CD4-positive, alpha-beta T cell treated with Interferon gamma for 1 hour (primary cell): ENCODE results near the gene PPM1K.

ENCODE experiments used
- DNase-seq: peaks from one replicate; pipeline ENCODE4 v3.0.0-alpha.2; 2020

The PPM1K gene

DNA sequence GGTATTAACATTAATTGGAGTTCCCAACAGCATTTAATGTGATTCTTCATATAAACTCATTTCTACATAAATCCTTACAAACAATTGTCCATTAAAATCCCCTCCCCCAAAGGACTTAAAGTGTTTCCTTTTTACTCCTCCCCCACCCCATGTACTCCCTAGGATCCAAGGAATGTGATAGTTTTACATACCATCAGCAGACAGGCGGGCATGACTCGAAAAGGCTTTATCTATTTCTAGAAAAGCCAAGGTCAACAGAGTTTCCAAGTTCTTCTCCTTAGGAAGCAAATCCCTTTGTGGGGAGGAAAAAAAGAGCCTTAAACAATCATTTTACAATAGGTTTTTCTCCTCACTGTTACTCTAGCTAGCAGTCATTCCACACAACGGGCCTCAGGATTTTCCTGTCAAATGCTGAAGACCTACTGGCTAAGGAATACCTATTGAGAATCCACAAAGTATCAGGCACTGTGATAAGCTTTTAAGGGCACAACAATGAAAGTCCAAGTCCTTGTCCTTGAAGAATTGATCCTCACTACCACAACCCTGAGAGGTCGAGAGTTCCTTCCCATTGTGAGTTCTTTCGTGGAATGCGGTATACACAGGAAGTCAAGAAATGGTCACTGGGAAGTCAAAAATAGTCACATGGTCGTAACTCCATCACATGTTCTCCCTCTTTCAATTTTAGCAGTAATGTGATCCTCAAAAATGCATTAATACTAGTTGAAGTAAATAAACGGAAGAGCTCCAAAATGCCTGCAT lies 7.2 kb downstream of the PPM1K start:
- DNase-seq, result no peak

DNA sequence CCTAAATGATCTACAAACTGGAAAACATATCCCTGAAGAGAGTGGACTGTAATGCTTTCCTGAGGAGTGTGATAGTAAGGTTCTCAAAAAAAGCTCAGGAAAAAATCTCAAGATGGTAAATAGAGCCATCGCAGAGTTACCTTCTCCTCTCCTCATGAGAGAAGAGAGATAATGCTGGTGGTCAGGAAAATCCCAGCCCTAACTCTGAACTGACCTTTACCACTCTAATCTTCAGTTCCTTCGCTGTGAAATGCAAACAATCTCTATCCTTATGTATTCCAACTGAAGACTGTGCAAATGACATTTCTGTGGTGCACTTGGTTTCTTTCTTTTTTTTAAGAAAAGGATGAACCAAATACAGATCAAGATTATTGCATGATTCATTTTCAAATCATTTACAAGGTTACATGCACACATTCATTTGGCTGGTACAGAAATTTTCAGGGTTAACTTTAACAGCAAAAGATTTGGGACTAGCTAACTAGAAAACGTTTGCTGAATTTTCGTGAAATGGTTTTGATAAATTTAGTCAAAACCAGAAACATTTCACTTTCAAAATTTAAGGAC lies 8.3 kb downstream of the PPM1K start:
- DNase-seq, result no peak

DNA sequence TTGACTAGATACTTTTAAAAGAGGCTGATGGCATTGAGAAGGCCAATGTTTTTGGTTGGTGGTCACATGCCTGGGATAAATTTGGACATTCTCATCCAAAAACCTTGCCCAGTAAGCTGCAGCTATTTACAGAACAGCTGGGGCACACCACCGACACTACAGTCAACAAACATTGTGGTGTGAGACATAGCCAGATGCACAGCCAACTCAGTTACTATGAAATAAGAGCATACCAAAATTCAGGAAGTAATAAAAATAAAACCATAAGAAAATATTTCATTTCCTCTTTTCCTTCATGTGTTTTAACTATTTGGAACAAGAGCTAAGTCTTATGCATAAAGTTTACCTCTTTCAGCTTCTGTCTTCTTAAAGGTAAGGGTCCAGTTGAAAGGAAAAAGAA lies 8.8 kb downstream of the PPM1K start:
- DNase-seq, result no peak

DNA sequence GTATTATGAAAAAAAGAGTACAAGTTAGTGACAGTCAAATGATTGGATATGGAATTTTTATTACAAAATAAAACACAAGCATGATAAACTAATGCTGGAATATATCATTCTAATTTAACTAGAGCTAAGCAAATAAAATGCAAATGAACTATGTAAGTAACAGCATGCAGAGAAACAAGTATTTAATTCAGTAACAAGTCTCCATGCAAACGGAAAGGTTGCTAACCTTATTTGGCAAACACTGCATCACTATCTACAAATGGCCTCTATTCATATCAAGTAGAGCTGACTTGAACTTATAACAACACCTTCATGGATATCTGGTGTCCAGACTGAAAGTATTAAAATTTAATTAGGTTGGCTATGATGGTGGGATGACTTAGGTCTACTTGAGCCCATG lies 15.4 kb downstream of the PPM1K start:
- DNase-seq, result no peak

DNA sequence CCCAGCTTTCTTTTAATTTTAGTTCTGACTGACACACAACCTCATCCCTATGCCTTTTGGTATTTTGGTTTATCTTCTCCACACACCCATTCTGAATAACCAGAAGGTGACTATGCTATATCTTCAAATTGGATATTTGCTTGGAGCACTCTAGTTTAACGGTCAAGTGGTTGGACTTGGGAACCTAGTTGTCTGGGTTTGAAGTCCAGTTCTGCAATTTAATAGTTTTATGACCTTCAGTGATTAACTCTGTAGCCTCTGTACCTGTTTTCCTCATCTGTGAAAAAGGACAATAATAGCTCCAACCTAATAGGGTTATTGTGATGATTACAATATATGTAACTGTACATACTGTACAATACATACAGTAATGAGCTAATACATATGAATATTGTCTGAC lies 20.0 kb downstream of the PPM1K start:
- no peak for DNase-seq

DNA sequence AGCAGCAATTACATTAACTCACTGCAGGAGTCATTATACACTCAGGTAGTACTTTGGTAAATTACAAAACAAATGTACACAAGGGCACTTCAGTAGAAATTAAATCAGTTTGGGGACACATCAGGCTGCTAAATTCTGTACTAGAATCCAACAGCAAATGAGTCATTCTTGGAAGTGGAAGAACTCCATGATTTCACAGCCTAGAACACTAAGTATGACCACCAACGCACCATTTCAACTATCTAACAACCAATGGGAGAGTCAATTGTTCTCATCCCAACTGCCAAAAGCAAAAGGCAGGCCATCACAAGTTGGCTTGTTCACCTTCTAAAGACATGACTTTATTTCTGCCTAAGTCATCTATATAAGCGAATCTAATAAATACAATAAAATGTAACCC lies 26.6 kb downstream of the PPM1K start:
- DNase-seq, result no peak

DNA sequence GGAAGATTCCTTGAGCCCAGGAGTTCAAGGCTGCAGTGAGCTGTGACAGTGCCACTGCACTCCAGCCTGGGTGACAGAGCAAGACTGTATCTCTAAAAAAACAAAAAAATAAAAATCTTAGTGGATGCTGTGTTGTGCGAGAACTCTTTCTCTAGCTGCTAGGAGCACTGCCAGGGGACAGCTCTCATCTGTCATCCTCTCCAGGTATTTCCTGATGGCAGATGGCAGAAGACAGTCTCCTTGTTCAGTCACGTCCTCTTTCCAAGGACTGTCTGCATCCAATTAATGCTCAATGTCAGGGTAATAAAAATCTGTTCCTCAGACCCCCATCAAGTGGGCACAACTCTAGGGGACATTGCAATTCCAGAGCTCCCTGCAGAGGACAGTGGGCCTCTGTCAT lies 29.2 kb downstream of the PPM1K start:
- DNase-seq, result no peak

DNA sequence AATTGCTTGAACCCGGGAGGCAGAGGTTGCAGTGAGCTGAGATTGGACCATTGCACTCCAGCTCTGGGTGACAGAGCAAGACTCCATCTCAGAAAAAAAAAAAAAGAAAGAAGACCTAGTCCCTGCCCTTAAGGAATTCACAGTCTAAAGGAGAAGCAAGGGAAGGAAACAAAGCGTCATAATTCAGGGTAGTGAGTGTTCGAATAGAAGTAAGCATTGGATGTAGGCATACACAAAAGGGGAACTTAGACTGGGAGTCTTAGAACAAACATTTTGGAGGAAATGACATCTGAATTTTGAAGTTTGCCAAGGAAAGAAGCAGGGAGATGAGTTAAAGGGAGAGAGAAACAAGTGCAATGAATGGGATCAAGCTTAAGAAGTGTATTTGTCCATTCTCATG lies 32.4 kb downstream of the PPM1K start:
- DNase-seq, result no peak

DNA sequence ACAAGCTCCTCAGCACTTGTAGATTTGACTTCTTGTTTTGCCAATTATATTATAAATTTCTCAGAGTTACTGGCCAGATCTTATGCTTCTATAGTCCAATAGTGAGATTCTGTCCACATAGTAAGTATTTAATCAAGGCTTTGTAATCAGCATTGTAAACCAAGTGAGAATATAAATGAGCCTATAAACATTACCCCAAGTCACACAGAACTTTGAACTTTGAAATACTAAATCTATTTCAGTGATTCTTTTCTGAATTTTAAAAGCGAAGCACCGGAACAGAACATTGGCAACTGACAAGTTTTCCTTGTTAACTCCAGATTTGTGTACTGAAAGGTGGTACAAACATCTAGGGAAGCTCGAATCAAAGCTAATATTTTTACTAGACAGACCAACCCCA lies 37.2 kb downstream of the PPM1K start:
- DNase-seq, result no peak

DNA sequence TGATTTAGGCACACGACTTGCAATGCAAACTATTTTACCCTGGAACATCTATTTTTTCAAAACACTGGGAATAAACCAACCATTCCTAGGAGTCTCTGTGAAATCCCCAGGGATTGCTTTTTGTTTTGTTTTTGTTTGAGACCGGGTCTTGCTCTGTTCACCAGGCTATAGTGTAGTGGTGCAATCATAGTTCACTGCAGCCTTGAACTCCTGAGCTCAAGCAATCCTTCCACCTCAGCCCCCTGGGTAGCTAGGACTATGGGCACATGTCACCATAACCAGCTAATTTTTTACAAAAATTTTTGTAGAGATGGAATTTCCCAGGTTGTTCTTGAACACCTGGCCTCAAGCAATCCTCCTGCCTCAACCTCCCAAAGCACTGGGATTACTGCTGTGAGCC lies 37.8 kb downstream of the PPM1K start:
- DNase-seq, result no peak

DNA sequence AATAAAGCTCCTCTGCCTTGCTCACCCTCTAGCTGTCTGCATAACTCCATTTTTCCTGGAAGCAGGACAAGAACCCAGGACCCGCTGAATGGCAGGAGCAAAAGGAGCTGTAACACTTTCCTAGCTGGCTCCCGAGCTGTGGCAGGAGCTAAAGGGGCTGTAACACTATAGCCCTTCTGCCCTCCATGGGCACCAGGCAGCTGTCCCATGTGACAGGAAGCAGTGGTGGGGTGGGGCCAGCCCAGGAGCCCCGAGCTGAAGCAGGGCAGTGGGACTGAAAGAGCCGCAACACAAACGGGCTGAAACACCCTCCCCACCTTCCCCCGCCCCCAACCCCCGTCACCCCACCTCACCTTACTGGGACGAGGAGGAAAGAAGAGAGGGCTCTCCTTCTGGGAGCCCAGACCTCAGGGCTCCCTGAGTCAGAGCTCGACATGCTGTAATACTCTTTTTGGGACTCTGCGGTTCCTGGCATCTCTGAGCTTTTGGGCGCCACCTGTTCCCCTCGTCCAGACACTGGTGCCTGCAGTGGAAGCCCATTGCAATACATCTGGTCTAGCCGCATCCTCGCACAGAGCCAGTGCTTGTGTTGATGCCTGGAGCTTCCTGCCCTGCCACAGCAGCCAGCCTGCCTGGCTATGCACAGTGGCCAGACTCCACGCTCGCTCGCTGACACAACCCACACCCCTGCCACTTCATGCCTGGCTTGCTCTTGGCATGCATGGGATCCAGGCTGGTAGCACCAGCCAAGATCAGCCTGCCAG lies 39.4 kb downstream of the PPM1K start:
- peak; percentile 3 for DNase-seq

DNA sequence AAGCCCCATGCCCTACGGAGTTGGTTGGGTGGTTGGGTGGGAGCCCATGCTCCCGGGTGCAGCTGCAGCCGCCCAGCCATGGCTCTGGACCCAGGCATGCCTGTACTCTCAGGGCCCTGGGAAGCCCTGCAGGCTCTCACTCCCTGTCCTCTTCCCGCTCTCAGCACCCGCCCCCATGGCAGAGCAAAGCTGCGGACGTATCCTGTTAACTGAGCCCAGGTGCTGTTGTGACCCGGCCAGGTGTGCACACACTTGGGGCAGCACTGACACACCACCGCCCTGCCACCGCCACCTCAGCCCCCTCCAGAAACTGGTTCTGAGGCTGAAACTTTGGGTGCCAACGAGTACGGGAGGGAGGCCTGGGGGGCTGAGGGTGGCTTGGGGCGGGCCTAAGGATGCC lies 40.3 kb downstream of the PPM1K start:
- DNase-seq, result no peak

DNA sequence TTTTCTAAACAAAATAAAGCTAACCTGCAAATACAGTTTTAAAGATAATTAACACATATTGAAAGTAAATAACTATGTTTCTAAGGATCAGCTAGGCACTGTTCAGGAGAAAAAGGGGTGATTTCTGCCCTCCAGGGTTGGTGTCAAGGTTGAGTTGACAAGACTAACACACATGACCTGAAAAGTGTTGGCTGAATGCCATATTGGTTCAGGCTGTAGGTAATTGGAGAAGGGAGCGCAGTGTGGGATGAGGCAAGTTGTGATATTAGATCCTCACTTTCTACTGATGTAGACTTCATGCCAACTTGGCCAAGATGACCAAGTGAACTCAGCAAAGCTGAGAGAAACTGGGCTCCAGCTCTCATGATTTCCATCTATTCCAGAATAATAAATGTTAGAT lies 42.2 kb downstream of the PPM1K start:
- no peak for DNase-seq

DNA sequence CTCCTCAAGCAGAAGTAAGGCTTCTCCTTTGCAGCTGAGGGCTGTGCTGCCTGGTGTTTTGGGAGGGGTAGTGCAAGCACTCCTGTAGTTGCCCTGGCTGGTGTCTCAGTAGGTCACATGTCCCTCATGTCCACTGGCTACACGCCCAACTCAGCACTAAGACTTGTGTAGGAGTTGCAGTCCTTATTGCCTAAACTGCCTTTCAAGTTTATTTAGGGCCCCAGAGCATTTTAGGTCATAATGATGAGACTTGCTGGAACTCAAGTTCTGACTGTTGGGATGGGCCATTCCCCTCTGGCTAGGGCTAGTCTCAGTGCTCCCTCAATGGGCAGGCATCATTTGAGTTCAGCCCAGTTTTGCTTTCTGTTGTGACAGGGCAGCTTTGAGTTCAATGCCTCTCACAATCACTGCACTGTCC lies 44.1 kb downstream of the PPM1K start:
- DNase-seq, result no peak

DNA sequence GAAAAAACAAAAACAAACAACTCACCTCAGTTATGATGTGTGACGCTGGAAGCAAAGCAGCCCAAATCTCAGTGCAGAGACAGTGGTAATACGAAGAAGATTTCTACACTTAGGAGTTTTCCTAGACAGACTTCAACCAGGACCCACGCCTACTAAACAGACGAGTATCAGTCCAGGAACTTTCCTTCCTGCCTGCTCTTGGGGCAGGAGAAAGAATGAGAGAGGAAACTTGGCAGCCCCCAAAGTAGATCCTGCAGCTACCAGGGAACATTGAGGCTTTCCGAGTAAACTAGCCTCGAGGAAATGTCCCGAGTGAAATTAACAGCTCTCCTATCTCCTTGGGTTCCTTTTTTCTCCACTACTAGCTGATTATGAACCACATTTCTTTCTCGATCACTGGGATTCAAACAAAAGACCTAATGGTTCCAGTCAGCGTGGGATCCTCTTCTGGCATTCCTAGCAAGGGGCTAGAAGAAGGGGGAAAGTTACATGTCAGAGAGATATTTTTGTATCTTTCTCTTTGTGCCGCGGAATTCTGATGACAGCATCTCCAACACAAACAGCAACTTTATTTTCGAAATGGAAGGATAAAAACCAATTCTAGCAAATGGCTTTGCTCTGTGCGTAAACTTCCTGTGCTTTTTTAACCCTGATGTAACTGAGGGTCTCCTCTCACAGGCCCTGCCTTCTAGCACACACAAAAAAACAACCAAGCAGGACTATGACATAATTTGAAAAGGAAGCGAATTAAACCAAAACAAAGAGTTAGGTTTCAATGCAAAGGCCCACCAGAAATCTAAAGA lies 53.2 kb downstream of the PPM1K start:
- no peak for DNase-seq

DNA sequence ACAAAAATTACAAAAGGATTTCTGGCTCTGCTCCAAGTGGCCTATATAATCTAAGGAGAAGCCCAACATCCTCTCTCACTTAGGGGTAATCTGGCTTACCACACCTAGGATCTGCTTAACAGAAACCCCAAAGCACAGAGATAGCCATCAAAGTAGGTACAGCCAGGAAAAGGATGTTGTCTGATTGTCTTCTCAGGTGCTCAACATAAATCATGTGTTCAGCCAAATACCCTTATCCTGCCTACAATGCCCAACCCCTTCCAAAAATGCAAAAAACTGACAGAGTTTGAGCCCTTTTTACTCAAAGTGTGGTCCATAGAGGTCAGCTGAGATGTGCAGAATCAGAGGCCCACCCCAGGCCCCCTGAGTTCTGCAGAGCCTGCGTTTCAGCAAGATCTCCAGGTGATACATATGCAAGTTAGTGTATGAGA lies 53.9 kb downstream of the PPM1K start:
- no peak for DNase-seq

DNA sequence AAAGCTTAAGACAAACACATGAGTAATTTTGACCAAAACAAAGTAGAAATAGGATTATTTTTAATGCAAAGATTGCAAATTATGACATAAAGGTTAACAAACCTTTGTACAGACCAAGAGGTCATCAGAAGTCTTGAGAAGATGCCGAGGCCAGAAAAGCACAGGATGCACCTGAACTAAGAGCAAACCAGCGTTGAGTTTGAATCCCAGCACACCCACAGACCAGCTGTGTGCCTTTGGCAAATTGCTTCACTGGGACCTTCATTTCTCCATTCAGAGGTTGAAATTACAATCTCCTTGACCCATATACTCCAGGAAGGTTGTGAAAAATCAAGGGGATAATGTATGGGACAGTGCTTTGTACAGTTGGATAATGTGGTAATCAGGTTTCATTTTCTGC lies 56.6 kb downstream of the PPM1K start:
- no peak for DNase-seq

DNA sequence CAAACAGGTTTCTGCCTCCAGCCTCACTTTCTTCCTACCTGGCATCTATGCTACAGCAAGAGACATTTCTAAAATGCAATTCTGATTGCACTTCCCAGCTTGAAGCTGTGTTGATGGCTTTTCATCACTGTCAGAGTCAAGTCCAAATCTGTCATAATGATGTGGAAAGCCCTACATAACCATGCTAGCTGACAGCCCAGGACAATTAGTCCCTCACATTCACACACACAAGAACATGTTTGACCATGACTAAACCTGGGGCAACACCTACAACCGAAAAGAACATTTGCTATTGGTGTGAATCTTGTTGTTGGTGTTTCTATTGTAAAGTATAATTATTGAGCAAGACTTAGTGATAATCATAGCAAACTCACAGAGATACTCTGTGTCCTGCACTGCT lies 58.2 kb downstream of the PPM1K start:
- DNase-seq, result no peak

DNA sequence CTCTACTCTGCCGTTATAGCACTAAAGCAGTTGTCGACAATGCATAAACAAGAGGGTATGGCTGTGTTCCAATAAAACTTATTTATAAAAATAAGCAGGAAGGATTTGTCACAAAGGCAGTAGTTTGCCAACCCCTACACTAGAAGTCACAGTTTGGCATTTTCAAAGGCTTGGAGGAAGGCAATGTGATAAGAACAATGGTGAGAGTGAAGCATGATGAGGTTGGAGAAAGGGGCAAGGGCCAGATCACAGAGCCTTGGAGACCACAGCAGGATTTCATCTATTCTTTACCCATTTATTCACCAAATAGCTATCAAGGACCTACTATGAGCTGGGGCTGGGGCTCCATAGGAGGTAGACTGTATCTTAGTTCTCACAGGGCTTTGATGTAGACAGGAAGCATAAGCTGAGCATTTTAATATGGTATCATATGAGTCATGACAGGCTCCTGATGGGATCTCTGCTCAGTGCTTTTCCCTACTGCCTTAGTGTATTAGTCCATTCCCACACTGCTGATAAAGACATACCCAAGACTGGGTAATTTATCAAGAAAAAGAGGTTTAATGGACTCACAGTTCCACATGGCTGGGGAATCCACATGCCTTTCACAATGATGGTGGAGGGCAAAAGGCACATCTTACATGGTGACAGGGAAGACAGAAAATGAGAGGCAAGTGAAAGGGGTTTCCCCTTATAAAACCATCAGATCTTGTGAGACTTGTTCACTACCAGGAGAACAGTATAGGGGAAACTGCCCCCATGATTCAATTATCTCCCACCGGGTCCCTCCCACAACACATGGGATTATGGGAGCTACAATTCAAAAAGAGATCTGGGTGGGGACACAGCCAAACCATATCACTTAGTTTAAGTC lies 58.9 kb downstream of the PPM1K start:
- DNase-seq, result no peak

DNA sequence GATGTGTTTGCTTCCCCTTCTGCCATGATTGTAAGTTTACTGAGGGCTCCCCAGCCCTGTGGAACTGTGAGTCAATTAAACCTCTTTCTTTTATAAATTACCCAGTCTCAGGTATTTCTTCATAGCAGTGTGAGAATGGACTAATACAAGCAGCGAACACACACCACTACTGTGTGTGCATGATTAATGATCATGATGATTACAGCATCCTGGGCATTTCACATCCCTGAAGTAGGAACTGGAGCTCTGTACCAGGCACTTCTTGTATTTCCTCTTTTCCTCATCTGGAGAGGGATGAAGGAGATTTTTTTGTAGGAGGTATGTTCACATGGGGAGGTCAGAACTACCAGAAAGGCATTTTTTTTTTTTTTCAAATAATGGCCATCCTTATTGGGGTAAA lies 60.8 kb downstream of the PPM1K start:
- no peak for DNase-seq

DNA sequence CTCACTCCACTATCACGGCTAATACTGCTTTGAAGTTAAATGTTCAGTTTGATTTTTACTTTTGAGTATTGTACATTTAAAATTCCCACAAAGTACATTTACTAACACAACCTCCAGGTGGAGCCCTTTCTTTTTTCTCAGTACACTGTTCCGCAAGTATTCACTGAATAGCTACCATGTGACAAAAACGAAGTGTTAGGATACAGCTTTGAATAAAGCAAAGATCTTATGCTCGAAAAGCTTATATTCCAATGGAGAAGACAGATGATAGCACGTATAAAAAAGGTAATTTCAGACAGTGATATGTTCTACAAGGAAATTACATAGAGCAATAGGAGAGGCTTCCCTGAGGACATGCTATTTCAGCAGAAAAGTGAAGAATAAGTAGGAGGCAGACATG lies 65.3 kb downstream of the PPM1K start:
- no peak for DNase-seq

DNA sequence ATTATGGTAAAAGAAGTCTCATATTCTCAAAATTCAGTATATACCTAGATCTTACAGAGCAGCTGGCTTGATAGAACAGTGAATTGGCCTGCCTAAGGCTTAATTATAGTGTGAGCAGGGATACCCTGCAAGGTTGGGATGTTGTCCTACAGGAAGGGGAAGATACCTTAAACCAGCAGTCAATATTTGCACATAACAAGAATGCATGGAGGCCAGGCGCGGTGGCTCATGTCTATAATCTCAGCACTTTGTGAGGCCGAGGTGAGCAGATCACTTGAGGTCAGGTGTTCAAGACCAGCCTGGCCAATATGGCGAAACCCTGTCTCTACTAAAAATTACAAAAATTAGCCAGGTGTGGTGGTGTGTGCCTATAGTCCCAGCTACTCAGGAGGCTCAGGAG lies 67.2 kb downstream of the PPM1K start:
- no peak for DNase-seq
